Endothelial cell of umbilical vein (primary cell): ENCODE measurements around the gene COG5. TPM values are rescaled to one million over a fixed set of nuclear protein-coding genes. Genes with fewer than 3 reads are reported as not detected.

Source experiments
- BruUV-seq: library from RNA; stranded (reverse); fragments of 400-500 nt; replicated peaks from 2 replicates; lab custom pipeline; 2021; lab: Mats Ljungman, UMichigan
- CTCF ChIA-PET: fragments of 300-600, 350-600 bp; sonication (Branson Sonifier 250); formaldehyde crosslinking; loops from one replicate; lab custom pipeline; 2021; ENCODE audit warnings: antibody characterized with exemption, inconsistent platforms; lab: Charles Lee
- POLR2A ChIA-PET: fragments of 300-600, 350-600 bp; sonication (Branson Sonifier 250); formaldehyde crosslinking; loops from one replicate; lab custom pipeline; 2021; ENCODE audit warnings: antibody characterized with exemption, inconsistent platforms; lab: Charles Lee
- DNase-seq: peaks from one replicate; pipeline ENCODE4 v3.0.0-alpha.2; 2011; ENCODE audit warnings: low read depth, low spot score
- FAIRE-seq: peaks from 2 replicates; lab custom pipeline; 2011; peaks lifted over from hg19 to GRCh38; lab: Jason Lieb, UNC
- H2AFZ ChIP-seq: 2 replicates; pipeline ENCODE4 v1.6.0; 2012; ENCODE audit warnings: low read depth, low read length, control low read depth, inconsistent platforms
- H3K27ac ChIP-seq: 2 replicates; pipeline ENCODE4 v1.5.1; 2011; ENCODE audit warnings: low read depth, mild to moderate bottlenecking, control low read depth, low read length, moderate library complexity; ENCODE audit not compliant: insufficient read depth
- H3K27me3 ChIP-seq, 2 experiments: 2 replicates each; pipeline versions ENCODE4 v1.6.0 to v1.6.1; 2011; ENCODE audit warnings: low read length in 2 of 2, mixed read lengths in 1 of 2; ENCODE audit not compliant: control insufficient read depth in 2 of 2, insufficient read depth in 2 of 2
- H3K36me3 ChIP-seq, 2 experiments: 2 replicates in 1 of 2; 3 replicates in 1 of 2; pipeline ENCODE4 v1.5.1; 2011; ENCODE audit warnings: low read length in 2 of 2, mild to moderate bottlenecking in 1 of 2, moderate library complexity in 1 of 2; ENCODE audit not compliant: control insufficient read depth in 2 of 2, insufficient read depth in 2 of 2; ENCODE audit errors: extremely low read depth in 1 of 2
- H3K4me1 ChIP-seq: 3 replicates; pipeline ENCODE4 v1.5.1; 2011; ENCODE audit warnings: mild to moderate bottlenecking, low read length; ENCODE audit not compliant: control insufficient read depth, insufficient read depth; ENCODE audit errors: extremely low read depth
- H3K4me2 ChIP-seq: 2 replicates; pipeline ENCODE4 v1.6.1; 2011; ENCODE audit warnings: low read length, control low read depth, mixed read lengths; ENCODE audit not compliant: insufficient read depth
- H3K4me3 ChIP-seq, 3 experiments: fragments of 200-600 bp in 1 of 3; sonication (generic), shearing (Covaris generic) in 1 of 3; replicated peaks in 1 of 3; 2 replicates each; pipeline ENCODE4 v1.5.1; 2011 to 2016; ENCODE audit warnings: control low read depth in 3 of 3, low read length in 3 of 3, mild to moderate bottlenecking in 2 of 3, inconsistent platforms in 1 of 3, low read depth in 1 of 3, moderate library complexity in 1 of 3; ENCODE audit not compliant: insufficient read depth in 1 of 3
- H3K79me2 ChIP-seq: 2 replicates; pipeline ENCODE4 v1.6.0; 2012; ENCODE audit warnings: low read length, inconsistent platforms; ENCODE audit not compliant: control insufficient read depth, insufficient read depth
- H3K9ac ChIP-seq: replicated peaks from 2 replicates; pipeline ENCODE3; 2011; ENCODE audit warnings: low read length, control low read depth; ENCODE audit not compliant: insufficient read depth; ENCODE audit errors: extremely low read depth
- H3K9me1 ChIP-seq: replicated peaks from 3 replicates; pipeline ENCODE4 v1.6.0; 2011; ENCODE audit warnings: mild to moderate bottlenecking, low read length; ENCODE audit not compliant: control insufficient read depth, insufficient read depth; ENCODE audit errors: extremely low read depth
- H3K9me3 ChIP-seq: replicated peaks from 2 replicates; pipeline ENCODE4 v1.5.1; 2012; ENCODE audit warnings: low read length, inconsistent platforms; ENCODE audit not compliant: control insufficient read depth, insufficient read depth
- H4K20me1 ChIP-seq: replicated peaks from 2 replicates; pipeline ENCODE3; 2011; ENCODE audit warnings: mild to moderate bottlenecking, low read length; ENCODE audit not compliant: control insufficient read depth, insufficient read depth; ENCODE audit errors: extremely low read depth
- EZH2 ChIP-seq: IDR thresholded peaks from 2 replicates; pipeline ENCODE4 v1.6.1; 2012; ENCODE audit warnings: borderline replicate concordance, low read depth, mild to moderate bottlenecking, moderate library complexity, low read length, inconsistent platforms; ENCODE audit not compliant: severe bottlenecking
- FOS ChIP-seq: IDR thresholded peaks from 2 replicates; pipeline ENCODE4 v1.6.1; 2011; ENCODE audit warnings: mild to moderate bottlenecking, low read length, moderate library complexity, borderline replicate concordance; ENCODE audit not compliant: insufficient read depth
- GATA2 ChIP-seq: IDR thresholded peaks from 2 replicates; pipeline ENCODE4 v1.7.0; 2011; ENCODE audit warnings: low read depth, mild to moderate bottlenecking, moderate library complexity, mixed read lengths, low read length; ENCODE audit not compliant: insufficient read length, insufficient read depth
- JUN ChIP-seq: IDR thresholded peaks from 2 replicates; pipeline ENCODE4 v1.6.1; 2011; ENCODE audit warnings: borderline replicate concordance, low read depth; ENCODE audit not compliant: insufficient read length, insufficient read depth
- MYC ChIP-seq: IDR thresholded peaks from one replicate; pipeline ENCODE4 v1.6.1; 2011; ENCODE audit warnings: mild to moderate bottlenecking, low read depth, low read length
- POLR2A ChIP-seq: IDR thresholded peaks from 2 replicates; pipeline ENCODE4 v1.6.1; 2012; ENCODE audit warnings: low read depth, mild to moderate bottlenecking, control low read depth, low read length
- POLR2AphosphoS5 ChIP-seq: IDR thresholded peaks from 2 replicates; pipeline ENCODE4 v1.6.1; 2012; ENCODE audit warnings: low read depth, mild to moderate bottlenecking, control low read depth, low read length, moderate library complexity; ENCODE audit not compliant: insufficient read depth
- dilution Hi-C: fragments of 300-500 bp; cut with MboI; formaldehyde crosslinking; loops from one replicate; pipeline ENCODE4 v1.15.0; 2019; ENCODE audit warnings: low sequenced_read_pairs; ENCODE audit not compliant: extremely low pct_ligation_motif_present
- intact Hi-C: fragments of 100-400 bp; cut with micrococcal nuclease; formaldehyde crosslinking; loops from one replicate; pipeline ENCODE4 v1.10.0; 2022
- polyA plus RNA-seq, 4 experiments: library from polyadenylated mRNA; depleted of rRNA in 3 of 4; stranded (reverse) in 3 of 4; unstranded in 1 of 4; fragments of >200 nt; gene quantifications; 2 replicates each; pipeline versions ENCODE4 v1.2.1 to v1.2.3, GENCODE V29; 2011 to 2012; ENCODE audit warnings: missing spikeins in 1 of 4
- total RNA-seq: library from RNA; stranded (reverse); gene quantifications from 2 replicates; pipeline ENCODE4 v1.2.3, GENCODE V29; 2021
- TF ChIP-seq, protein P1 (sequence below), 2 donors: IDR thresholded peaks; 1 replicate in 1 of 2; 2 replicates in 1 of 2; pipeline ENCODE4 v1.5.1; 2011; ENCODE audit warnings: low read length in 2 of 2, mild to moderate bottlenecking in 2 of 2, moderate library complexity in 2 of 2, control low read depth in 1 of 2, inconsistent platforms in 1 of 2, low read depth in 1 of 2; ENCODE audit not compliant: insufficient read depth in 1 of 2; ENCODE audit errors: extremely low read depth in 1 of 2
- TF ChIP-seq, protein P2 (sequence below): IDR thresholded peaks from 2 replicates; pipeline ENCODE4 v1.6.1; 2011; ENCODE audit not compliant: insufficient read depth, insufficient read length

The COG5 gene
- total and polyA plus RNA-seq, 2 donors (not counting 3 experiments of a cell fraction or from before 2014, with no cell fraction given), result 18.8 to 45.3 TPM

GRCh38 chr7:107453388-107453787 lies 110.3 kb downstream of the COG5 start:
- H3K36me3 ChIP-seq, result peaks cover 0 to 3% of the 10 kb centered on the region in 2 experiments
- H3K9me3 ChIP-seq, result no peaks in the 10 kb centered on the region
- H3K4me2 ChIP-seq, result no peak overlapping the region
- H3K4me1 ChIP-seq, result no peaks in the 10 kb centered on the region
- no peak overlapping the region for H3K27ac ChIP-seq
- DNase-seq (no peak), FAIRE-seq (no peak)
- intact Hi-C loops, result no loop called here
- ChIA-PET CTCF (interaction anchor here (1.0 kb wide), 1 partner anchor 422 kb away, joined by 3 read pairs; no protein-coding TSS in a partner anchor), POLR2A (no interaction called here)
- dilution Hi-C loops, result no loop called here
- no TSS peak for BruUV-seq
- no peak overlapping the region for H2AFZ ChIP-seq
- no peaks in the 10 kb centered on the region for H3K9me1 ChIP-seq
- no peaks in the 10 kb centered on the region for H4K20me1 ChIP-seq
- H3K79me2 ChIP-seq, result no peaks in the 10 kb centered on the region
- TF ChIP-seq POLR2A (no peak), JUN (no peak), GATA2 (no peak), FOS (no peak), MYC (no peak), POLR2AphosphoS5 (no peak), EZH2 (no peak)
- TF ChIP-seq, protein P1, sequence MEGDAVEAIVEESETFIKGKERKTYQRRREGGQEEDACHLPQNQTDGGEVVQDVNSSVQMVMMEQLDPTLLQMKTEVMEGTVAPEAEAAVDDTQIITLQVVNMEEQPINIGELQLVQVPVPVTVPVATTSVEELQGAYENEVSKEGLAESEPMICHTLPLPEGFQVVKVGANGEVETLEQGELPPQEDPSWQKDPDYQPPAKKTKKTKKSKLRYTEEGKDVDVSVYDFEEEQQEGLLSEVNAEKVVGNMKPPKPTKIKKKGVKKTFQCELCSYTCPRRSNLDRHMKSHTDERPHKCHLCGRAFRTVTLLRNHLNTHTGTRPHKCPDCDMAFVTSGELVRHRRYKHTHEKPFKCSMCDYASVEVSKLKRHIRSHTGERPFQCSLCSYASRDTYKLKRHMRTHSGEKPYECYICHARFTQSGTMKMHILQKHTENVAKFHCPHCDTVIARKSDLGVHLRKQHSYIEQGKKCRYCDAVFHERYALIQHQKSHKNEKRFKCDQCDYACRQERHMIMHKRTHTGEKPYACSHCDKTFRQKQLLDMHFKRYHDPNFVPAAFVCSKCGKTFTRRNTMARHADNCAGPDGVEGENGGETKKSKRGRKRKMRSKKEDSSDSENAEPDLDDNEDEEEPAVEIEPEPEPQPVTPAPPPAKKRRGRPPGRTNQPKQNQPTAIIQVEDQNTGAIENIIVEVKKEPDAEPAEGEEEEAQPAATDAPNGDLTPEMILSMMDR (IDR thresholded peaks at IDR 0.05; ENCODE audit: extremely low read depth in 1 of 2, insufficient read depth in 1 of 2, low read depth in 1 of 2, low read length in 2 of 2), result no peak
- TF ChIP-seq, protein P2, sequence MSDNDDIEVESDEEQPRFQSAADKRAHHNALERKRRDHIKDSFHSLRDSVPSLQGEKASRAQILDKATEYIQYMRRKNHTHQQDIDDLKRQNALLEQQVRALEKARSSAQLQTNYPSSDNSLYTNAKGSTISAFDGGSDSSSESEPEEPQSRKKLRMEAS, result no peak
- no peak overlapping the region for H3K4me3 ChIP-seq
- no peaks in the 10 kb centered on the region for H3K27me3 ChIP-seq
- H3K9ac ChIP-seq, result no peak overlapping the region
